Measurements from ENCODE around the gene ZNF385B.

The ZNF385B gene

DNA sequence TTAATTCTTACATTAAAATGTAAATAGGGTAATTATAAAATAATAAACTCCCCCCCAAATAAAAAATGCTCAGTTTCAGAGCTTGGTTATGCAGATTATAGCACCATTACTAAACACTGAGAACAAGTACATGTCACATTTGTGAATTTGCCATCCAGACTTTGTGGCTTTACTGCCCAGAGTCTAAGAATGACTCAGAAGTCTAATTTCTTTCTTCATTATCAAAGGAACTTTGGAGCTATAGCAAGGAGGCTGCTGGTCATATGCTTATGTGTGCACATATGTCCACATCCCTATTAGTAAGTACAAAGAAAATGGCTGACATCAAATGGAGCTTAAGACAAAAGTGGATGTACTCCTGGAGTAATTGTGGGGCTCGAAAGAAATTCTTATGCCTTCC, 348.2 kb downstream of the ZNF385B start:
- TF ChIP-seq Cebpa-rat (IDR thresholded peaks at IDR 0.05): no peak
- H3K9me3 ChIP-seq (replicated peaks in 1 of 11): no peaks in the 10 kb centered on the region
- H3K4me3 ChIP-seq: no peak overlapping the region
- no peaks in the 10 kb centered on the region for H3K36me3 ChIP-seq
- no peaks in the 10 kb centered on the region for H3K27me3 ChIP-seq
- H3K4me1 ChIP-seq: peaks cover 0 to 6% (median 0%) of the 10 kb centered on the region in 10 experiments; a peak in 1 of 20 replicates
- H3K27ac ChIP-seq: no peak overlapping the region
- no peaks in the 10 kb centered on the region for H4K20me1 ChIP-seq
- H3K9ac ChIP-seq: no peak overlapping the region
- no peak overlapping the region for H3K4me2 ChIP-seq

GRCh38 chr2:179512281-179513035, 349.0 kb downstream of the ZNF385B start:
- no peak overlapping the region for H3K4me3 ChIP-seq
- TF ChIP-seq Cebpa-rat (IDR thresholded peaks at IDR 0.05): no peak

DNA sequence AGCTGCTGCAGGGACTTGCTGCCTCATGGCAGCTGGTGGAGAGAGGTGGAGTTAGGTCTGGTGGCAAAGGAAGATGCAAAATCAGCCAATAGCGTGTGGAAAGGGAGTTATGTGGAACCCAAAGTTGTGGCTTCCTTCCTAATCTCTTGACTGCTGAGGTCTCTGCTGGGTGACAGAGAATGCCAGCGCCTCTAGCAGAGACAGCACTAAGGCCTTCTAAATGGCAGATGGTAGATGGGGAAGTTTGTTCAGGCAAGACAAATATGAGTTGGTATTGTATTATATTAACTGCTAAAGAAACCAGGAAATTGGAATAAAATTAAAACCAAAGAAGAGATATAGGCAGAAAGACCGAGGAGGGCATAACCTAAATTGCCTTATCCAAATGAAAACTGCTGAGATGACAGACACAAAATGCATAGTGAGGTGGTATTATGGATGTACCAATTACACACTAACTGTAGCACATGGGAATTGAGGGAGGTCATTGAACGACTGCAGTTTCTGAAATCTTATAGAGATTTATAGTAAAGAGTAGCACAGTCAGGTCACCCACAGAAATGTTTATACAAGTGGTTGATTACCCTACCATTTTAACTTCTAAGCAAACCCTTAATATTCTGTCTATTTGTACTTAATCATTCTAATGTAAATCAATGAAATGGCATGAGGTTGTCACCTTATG, 350.2 kb downstream of the ZNF385B start:
- no peak for TF ChIP-seq Cebpa-rat (IDR thresholded peaks at IDR 0.05)
- Histone ChIP-seq H3K4me3 (no peak overlapping the region), H3K4me1 (peaks cover 0 to 6% (median 0%) of the 10 kb centered on the region in 10 experiments; a peak in 1 of 20 replicates), H3K27ac (no peak overlapping the region), H3K4me2 (no peak overlapping the region), H3K27me3 (no peaks in the 10 kb centered on the region), H3K9ac (no peak overlapping the region), H3K36me3 (no peaks in the 10 kb centered on the region), H4K20me1 (no peaks in the 10 kb centered on the region), H3K9me3 (replicated peaks in 1 of 11) (no peaks in the 10 kb centered on the region)

More at GRCh38 chr2:179512281-179513035, 349.0 kb downstream of the ZNF385B start:
- peaks cover 0 to 6% (median 0%) of the 10 kb centered on the region in 10 experiments; a peak in 1 of 20 replicates for H3K4me1 ChIP-seq
- H3K9me3 ChIP-seq (replicated peaks in 1 of 11): no peaks in the 10 kb centered on the region
- H3K27ac ChIP-seq: no peak overlapping the region
- H4K20me1 ChIP-seq: no peaks in the 10 kb centered on the region
- H3K27me3 ChIP-seq: no peaks in the 10 kb centered on the region
- no peak overlapping the region for H3K4me2 ChIP-seq
- no peak overlapping the region for H3K9ac ChIP-seq
- no peaks in the 10 kb centered on the region for H3K36me3 ChIP-seq

DNA sequence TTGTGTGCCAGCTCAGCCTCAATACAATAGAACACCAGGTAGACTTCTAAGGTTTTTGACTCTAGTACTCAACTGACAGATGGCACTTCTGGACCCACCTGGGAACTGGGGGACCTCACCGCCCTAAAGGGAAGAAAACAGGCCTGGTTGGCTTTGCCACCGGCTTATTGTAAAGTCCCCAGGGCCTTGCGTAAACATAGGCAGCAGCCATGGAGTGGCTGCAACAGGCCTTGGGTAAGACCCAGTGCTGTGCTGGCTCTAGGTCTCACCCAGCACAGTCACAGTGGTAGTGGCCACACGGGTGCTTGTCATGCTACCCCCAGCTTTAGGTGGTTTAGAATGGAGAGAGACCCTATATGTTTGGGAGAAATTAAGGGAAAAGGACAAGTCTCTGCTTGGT, 366.1 kb downstream of the ZNF385B start:
- no peak overlapping the region for H3K4me3 ChIP-seq
- no peak overlapping the region for H3K4me2 ChIP-seq
- H3K27me3 ChIP-seq: no peaks in the 10 kb centered on the region
- no peaks in the 10 kb centered on the region for H3K36me3 ChIP-seq
- H3K27ac ChIP-seq: no peak overlapping the region
- H4K20me1 ChIP-seq: no peaks in the 10 kb centered on the region
- no peak overlapping the region for H3K9ac ChIP-seq
- no peaks in the 10 kb centered on the region for H3K4me1 ChIP-seq
- no peak for TF ChIP-seq Cebpa-rat (IDR thresholded peaks at IDR 0.05)
- peaks cover 0 to 5% (median 0%) of the 10 kb centered on the region in 11 experiments; a peak in 2 of 22 replicates for H3K9me3 ChIP-seq (replicated peaks in 1 of 11)

DNA sequence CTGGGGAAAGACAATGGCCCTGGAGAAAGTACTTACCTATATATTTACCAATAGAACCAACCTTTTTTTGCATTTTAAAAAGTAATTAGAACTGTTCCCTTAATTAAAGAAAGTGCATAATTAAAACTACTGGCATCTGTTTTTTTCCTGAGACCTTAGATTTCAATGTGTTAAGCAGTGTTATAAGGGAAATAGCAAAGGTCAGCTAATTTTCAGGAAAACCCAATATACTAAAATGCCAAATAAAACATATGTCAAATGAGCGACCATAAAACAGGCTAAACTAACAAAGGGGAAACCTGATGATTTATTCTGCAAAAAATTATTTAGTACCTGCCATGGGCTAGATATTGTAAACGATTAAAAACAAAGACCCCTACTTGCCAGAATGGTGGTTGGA, 372.8 kb downstream of the ZNF385B start:
- Histone ChIP-seq H3K9me3 (replicated peaks in 1 of 11) (no peaks in the 10 kb centered on the region), H3K4me1 (no peaks in the 10 kb centered on the region), H3K27ac (no peak overlapping the region), H4K20me1 (no peaks in the 10 kb centered on the region), H3K9ac (no peak overlapping the region), H3K4me2 (no peak overlapping the region), H3K27me3 (no peaks in the 10 kb centered on the region), H3K4me3 (no peak overlapping the region), H3K36me3 (no peaks in the 10 kb centered on the region)
- no peak for TF ChIP-seq Cebpa-rat (IDR thresholded peaks at IDR 0.05)

DNA sequence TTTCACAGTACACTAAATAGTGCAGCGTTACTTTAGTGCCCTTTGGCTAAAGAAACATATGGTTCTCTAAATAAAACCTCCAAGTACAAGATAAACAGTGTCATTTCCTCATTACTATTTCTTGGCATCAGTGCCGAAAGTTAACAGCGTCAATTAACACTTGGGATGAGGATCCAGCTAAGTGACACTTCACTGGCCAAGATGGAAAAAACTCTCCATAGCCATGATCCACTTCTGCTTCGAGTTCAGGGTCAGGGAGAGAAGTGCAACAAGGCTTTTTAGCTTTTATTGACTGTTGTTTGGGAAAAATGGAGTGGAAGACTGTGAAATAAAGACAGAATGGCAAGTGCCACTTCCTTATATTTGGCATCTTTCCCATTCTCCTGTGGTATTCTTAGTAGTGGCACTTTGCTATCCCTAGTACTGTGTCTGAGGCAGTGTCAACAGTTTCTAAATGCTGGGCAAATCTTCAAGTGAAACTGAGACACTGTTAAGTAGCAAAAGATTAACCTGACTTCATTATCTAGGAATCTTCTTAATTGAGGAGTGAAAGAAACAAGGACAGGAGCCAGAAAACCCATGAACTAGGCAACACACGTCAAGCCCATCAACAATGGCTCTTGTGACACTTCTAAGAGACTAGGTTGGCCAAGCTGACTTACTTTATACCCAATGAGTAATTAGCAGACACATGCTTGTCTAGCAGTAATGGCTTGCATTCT, 374.2 kb downstream of the ZNF385B start:
- Histone ChIP-seq H3K9me3 (replicated peaks in 1 of 11) (no peaks in the 10 kb centered on the region), H4K20me1 (no peaks in the 10 kb centered on the region), H3K36me3 (no peaks in the 10 kb centered on the region), H3K27me3 (no peaks in the 10 kb centered on the region), H3K9ac (no peak overlapping the region), H3K27ac (no peak overlapping the region), H3K4me1 (no peaks in the 10 kb centered on the region), H3K4me2 (no peak overlapping the region), H3K4me3 (no peak overlapping the region)
- no peak for TF ChIP-seq Cebpa-rat (IDR thresholded peaks at IDR 0.05)

GRCh38 chr2:179483131-179483530, 378.3 kb downstream of the ZNF385B start:
- Histone ChIP-seq H3K27me3 (no peaks in the 10 kb centered on the region), H3K4me3 (no peak overlapping the region), H3K36me3 (no peaks in the 10 kb centered on the region), H3K4me2 (no peak overlapping the region), H3K9ac (no peak overlapping the region), H3K4me1 (no peaks in the 10 kb centered on the region), H3K9me3 (replicated peaks in 1 of 11) (no peaks in the 10 kb centered on the region), H3K27ac (no peak overlapping the region), H4K20me1 (no peaks in the 10 kb centered on the region)
- no peak for TF ChIP-seq Cebpa-rat (IDR thresholded peaks at IDR 0.05)

DNA sequence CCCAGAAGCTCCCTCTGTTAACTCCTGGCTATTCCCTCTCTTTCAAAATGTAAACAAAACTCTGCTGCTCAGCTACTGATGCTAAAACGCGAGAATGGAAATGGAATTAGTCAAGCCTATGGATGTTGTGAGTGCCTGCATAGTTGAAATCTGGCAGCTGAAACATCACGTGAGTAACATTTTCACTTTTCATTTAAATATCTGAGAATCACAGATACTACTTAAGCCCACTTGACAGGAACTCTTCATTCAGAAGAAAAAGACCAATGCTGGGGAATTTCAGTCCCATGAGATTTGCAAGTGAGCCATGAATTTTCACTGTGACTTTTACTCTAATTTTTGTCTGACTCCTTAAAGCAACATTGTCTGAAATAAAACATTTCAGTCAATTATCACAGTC, 381.5 kb downstream of the ZNF385B start:
- H3K4me3 ChIP-seq: no peak overlapping the region
- H3K4me1 ChIP-seq: no peaks in the 10 kb centered on the region
- H3K4me2 ChIP-seq: no peak overlapping the region
- H3K9ac ChIP-seq: no peak overlapping the region
- H3K36me3 ChIP-seq: no peaks in the 10 kb centered on the region
- TF ChIP-seq Cebpa-rat (IDR thresholded peaks at IDR 0.05): no peak
- H3K27me3 ChIP-seq: no peaks in the 10 kb centered on the region
- H3K27ac ChIP-seq: no peak overlapping the region
- H3K9me3 ChIP-seq (replicated peaks in 1 of 11): no peaks in the 10 kb centered on the region
- H4K20me1 ChIP-seq: no peaks in the 10 kb centered on the region

DNA sequence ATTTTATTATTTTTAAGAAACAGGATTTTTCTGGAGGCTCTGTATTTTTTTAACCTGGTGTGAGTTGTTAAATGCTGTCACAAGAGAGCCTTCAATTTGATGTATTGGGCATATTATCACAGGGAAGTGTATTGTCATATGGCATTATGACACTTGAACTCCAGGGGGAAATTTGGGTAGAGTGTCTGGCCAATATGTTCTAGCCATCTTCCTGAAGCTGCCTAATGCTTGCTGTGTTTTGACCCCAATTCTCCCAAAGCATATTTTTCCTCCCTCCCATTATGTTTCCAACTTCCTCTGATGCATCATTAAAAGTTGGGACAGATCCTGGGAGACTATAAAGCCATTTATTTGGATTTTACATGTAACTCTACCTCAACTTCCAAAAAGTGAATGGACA, 382.6 kb downstream of the ZNF385B start:
- H3K27me3 ChIP-seq: no peaks in the 10 kb centered on the region
- H4K20me1 ChIP-seq: no peaks in the 10 kb centered on the region
- H3K9ac ChIP-seq: no peak overlapping the region
- no peaks in the 10 kb centered on the region for H3K4me1 ChIP-seq
- no peaks in the 10 kb centered on the region for H3K36me3 ChIP-seq
- no peak overlapping the region for H3K4me3 ChIP-seq
- no peak overlapping the region for H3K27ac ChIP-seq
- H3K9me3 ChIP-seq (replicated peaks in 1 of 11): no peaks in the 10 kb centered on the region
- no peak for TF ChIP-seq Cebpa-rat (IDR thresholded peaks at IDR 0.05)
- H3K4me2 ChIP-seq: no peak overlapping the region
